ENCODE measurements around the gene WDTC1. TPM values are rescaled to one million over a fixed set of nuclear protein-coding genes. Genes with fewer than 3 reads are reported as not detected.

Gene WDTC1
- total RNA-seq, 1 experiment from 2014 or later = 26.6 TPM

DNA sequence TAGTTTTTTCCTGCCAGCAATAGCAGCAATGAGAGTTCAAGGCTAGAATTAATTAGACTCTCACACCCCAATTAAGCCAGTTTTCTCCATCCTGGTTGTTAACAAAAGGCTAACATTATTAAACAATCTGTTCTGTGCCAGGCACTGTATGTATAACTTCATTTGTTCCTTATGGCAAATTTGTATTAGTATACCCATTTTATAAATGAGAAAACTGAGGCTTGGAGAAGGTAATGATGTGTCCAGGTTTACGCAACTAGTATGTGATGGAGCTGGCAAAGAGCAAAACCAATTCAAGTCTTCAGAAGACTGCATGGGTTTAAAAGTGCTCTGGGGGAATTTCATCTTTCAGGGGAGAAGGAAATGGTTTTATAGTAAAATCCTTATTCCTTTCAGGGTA is 41.2 kb upstream of the WDTC1 start:
- no peak for TF ChIP-seq EZH2phosphoT487 (IDR thresholded peaks at IDR 0.05; ENCODE audit: borderline replicate concordance)
- TF ChIP-seq ZFX (IDR thresholded peaks at IDR 0.05) = no peak
- H3K4me1 ChIP-seq (ENCODE audit: control insufficient read depth in 1 of 2, insufficient read depth in 2 of 2, low read length in 2 of 2) = peaks cover 18 to 33% of the 10 kb centered on the region in 2 experiments
- no peaks in the 10 kb centered on the region for H3K9me2 ChIP-seq (ENCODE audit: insufficient read depth)
- H2AFZ ChIP-seq (ENCODE audit: low read depth, low read length, poor library complexity, severe bottlenecking) = no peak overlapping the region
- H4K20me1 ChIP-seq (ENCODE audit: insufficient read depth) = no peaks in the 10 kb centered on the region
- H3K9ac ChIP-seq (ENCODE audit: low read length) = no peak overlapping the region
- ChIA-PET POLR2A (no interaction called here), CTCF (no interaction called here), RAD21 (ENCODE audit: low non-redundant PET in 1 of 2, low total read pairs in 2 of 2, uncharacterized antibody in 2 of 2, unreplicated experiment in 2 of 2) (no interaction called here)
- no peak for DNase-seq (ENCODE audit: low read depth, low spot score)
- H3K9me3 ChIP-seq (ENCODE audit: control insufficient read depth in 1 of 2, insufficient read depth in 1 of 2, low read depth in 1 of 2, low read length in 2 of 2) = no peaks in the 10 kb centered on the region
- H3K79me2 ChIP-seq (ENCODE audit: insufficient read depth, low read length) = no peaks in the 10 kb centered on the region
- H3K27ac ChIP-seq (ENCODE audit: low read depth, low read length) = no peak overlapping the region; the same call in 1 of the 2 replicates
- BruUV-seq (replicated peaks) = TSS peak; percentile 93
- H3K36me3 ChIP-seq (ENCODE audit: control insufficient read depth in 1 of 2, insufficient read depth in 2 of 2, low read length in 2 of 2) = no peaks in the 10 kb centered on the region
- H3K4me2 ChIP-seq (ENCODE audit: low read length) = peak overlapping the region; percentile 63
- peak overlapping the region in 1 of 2 experiments; percentile 11; a peak in 1 of 4 replicates for H3K4me3 ChIP-seq (replicated peaks in 1 of 2; ENCODE audit: low read depth in 1 of 2, low read length in 2 of 2)
- intact Hi-C loops (cut with micrococcal nuclease) = no loop called here
- H3K27me3 ChIP-seq (ENCODE audit: insufficient read depth, low read length) = no peaks in the 10 kb centered on the region
- no peak for ATAC-seq

DNA sequence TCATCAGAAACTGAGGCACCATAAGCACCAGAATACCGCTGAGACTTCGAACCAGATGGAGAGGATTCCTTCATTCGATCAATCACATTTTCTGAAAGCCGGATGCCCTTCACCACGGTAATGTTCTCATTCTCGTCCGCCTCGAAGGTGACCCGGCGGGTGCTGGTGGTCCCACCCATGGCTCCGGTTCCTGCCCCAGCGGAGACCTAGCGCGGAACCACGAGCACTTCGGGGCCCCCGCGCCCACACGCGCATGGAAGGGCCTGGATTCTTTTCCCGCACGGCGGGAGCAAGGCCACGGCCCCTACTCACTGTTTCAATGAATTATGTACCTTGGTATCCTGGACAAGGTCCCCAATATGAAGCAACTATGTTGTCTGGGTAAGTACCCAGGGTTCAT is 33.1 kb upstream of the WDTC1 start:
- ChIA-PET CTCF (no interaction called here), POLR2A (no interaction called here), RAD21 (ENCODE audit: low non-redundant PET in 1 of 2, low total read pairs in 2 of 2, uncharacterized antibody in 2 of 2, unreplicated experiment in 2 of 2) (no interaction called here)
- Histone ChIP-seq H3K27ac (ENCODE audit: low read depth, low read length) (no peak overlapping the region), H3K9me2 (ENCODE audit: insufficient read depth) (no peaks in the 10 kb centered on the region), H2AFZ (ENCODE audit: low read depth, low read length, poor library complexity, severe bottlenecking) (no peak overlapping the region), H3K4me1 (ENCODE audit: control insufficient read depth in 1 of 2, insufficient read depth in 2 of 2, low read length in 2 of 2) (peaks cover 0 to 8% of the 10 kb centered on the region in 2 experiments; a peak in 2 of 4 replicates), H3K36me3 (ENCODE audit: control insufficient read depth in 1 of 2, insufficient read depth in 2 of 2, low read length in 2 of 2) (no peaks in the 10 kb centered on the region), H3K79me2 (ENCODE audit: insufficient read depth, low read length) (no peaks in the 10 kb centered on the region), H3K27me3 (ENCODE audit: insufficient read depth, low read length) (no peaks in the 10 kb centered on the region), H3K4me2 (ENCODE audit: low read length) (no peak overlapping the region), H3K9me3 (ENCODE audit: control insufficient read depth in 1 of 2, insufficient read depth in 1 of 2, low read depth in 1 of 2, low read length in 2 of 2) (no peaks in the 10 kb centered on the region), H3K9ac (ENCODE audit: low read length) (no peak overlapping the region), H3K4me3 (replicated peaks in 1 of 2; ENCODE audit: low read depth in 1 of 2, low read length in 2 of 2) (no peak overlapping the region), H4K20me1 (ENCODE audit: insufficient read depth) (no peaks in the 10 kb centered on the region)
- no TSS peak for BruUV-seq (replicated peaks)
- ATAC-seq (no peak), DNase-seq (ENCODE audit: low read depth, low spot score) (no peak)
- intact Hi-C loops (cut with micrococcal nuclease) = no loop called here
- TF ChIP-seq CBX3 (IDR thresholded peaks at IDR 0.05; ENCODE audit: low read depth) (no peak), POLR2A (IDR thresholded peaks at IDR 0.05; ENCODE audit: borderline replicate concordance, extremely low read depth, insufficient read depth, insufficient read length) (no peak), YY1 (IDR thresholded peaks at IDR 0.05; ENCODE audit: extremely low read depth, insufficient replicate concordance, low read depth, low read length) (no peak), FOSL1 (IDR thresholded peaks at IDR 0.05; ENCODE audit: low read depth) (no peak), SRF (IDR thresholded peaks at IDR 0.05; ENCODE audit: low read depth) (no peak), EZH2phosphoT487 (IDR thresholded peaks at IDR 0.05; ENCODE audit: borderline replicate concordance) (no peak), SIN3A (IDR thresholded peaks at IDR 0.05; ENCODE audit: low read depth) (no peak), CEBPB (IDR thresholded peaks at IDR 0.05; ENCODE audit: low read depth) (no peak), TCF7L2 (IDR thresholded peaks at IDR 0.05; ENCODE audit: borderline replicate concordance, extremely low read depth, insufficient read depth, insufficient read length) (no peak), JUND (IDR thresholded peaks at IDR 0.05) (no peak), ELF1 (IDR thresholded peaks at IDR 0.05; ENCODE audit: borderline replicate concordance, low read depth) (no peak), EZH2 (IDR thresholded peaks at IDR 0.05) (no peak), EGR1 (IDR thresholded peaks at IDR 0.05; ENCODE audit: low read depth) (no peak)
- TF ChIP-seq, protein P1, sequence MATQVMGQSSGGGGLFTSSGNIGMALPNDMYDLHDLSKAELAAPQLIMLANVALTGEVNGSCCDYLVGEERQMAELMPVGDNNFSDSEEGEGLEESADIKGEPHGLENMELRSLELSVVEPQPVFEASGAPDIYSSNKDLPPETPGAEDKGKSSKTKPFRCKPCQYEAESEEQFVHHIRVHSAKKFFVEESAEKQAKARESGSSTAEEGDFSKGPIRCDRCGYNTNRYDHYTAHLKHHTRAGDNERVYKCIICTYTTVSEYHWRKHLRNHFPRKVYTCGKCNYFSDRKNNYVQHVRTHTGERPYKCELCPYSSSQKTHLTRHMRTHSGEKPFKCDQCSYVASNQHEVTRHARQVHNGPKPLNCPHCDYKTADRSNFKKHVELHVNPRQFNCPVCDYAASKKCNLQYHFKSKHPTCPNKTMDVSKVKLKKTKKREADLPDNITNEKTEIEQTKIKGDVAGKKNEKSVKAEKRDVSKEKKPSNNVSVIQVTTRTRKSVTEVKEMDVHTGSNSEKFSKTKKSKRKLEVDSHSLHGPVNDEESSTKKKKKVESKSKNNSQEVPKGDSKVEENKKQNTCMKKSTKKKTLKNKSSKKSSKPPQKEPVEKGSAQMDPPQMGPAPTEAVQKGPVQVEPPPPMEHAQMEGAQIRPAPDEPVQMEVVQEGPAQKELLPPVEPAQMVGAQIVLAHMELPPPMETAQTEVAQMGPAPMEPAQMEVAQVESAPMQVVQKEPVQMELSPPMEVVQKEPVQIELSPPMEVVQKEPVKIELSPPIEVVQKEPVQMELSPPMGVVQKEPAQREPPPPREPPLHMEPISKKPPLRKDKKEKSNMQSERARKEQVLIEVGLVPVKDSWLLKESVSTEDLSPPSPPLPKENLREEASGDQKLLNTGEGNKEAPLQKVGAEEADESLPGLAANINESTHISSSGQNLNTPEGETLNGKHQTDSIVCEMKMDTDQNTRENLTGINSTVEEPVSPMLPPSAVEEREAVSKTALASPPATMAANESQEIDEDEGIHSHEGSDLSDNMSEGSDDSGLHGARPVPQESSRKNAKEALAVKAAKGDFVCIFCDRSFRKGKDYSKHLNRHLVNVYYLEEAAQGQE (IDR thresholded peaks at IDR 0.05; ENCODE audit: low read depth) = no peak
- TF ChIP-seq, protein P2, sequence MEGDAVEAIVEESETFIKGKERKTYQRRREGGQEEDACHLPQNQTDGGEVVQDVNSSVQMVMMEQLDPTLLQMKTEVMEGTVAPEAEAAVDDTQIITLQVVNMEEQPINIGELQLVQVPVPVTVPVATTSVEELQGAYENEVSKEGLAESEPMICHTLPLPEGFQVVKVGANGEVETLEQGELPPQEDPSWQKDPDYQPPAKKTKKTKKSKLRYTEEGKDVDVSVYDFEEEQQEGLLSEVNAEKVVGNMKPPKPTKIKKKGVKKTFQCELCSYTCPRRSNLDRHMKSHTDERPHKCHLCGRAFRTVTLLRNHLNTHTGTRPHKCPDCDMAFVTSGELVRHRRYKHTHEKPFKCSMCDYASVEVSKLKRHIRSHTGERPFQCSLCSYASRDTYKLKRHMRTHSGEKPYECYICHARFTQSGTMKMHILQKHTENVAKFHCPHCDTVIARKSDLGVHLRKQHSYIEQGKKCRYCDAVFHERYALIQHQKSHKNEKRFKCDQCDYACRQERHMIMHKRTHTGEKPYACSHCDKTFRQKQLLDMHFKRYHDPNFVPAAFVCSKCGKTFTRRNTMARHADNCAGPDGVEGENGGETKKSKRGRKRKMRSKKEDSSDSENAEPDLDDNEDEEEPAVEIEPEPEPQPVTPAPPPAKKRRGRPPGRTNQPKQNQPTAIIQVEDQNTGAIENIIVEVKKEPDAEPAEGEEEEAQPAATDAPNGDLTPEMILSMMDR (IDR thresholded peaks at IDR 0.05 in 2 of 3, conservative IDR thresholded peaks at IDR 0.05 in 1 of 3; ENCODE audit: borderline replicate concordance in 1 of 3, insufficient read depth in 1 of 3, low read depth in 2 of 3, low read length in 2 of 3) = no peak
- TF ChIP-seq, protein P3, sequence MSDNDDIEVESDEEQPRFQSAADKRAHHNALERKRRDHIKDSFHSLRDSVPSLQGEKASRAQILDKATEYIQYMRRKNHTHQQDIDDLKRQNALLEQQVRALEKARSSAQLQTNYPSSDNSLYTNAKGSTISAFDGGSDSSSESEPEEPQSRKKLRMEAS (IDR thresholded peaks at IDR 0.05) = no peak
- TF ChIP-seq, protein P4, sequence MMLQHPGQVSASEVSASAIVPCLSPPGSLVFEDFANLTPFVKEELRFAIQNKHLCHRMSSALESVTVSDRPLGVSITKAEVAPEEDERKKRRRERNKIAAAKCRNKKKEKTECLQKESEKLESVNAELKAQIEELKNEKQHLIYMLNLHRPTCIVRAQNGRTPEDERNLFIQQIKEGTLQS (IDR thresholded peaks at IDR 0.05) = no peak

Data from HCT116 (cell line).